HG03439 (cell line): ENCODE data around the gene CIAO2A.
"Not testable (repeated sequence)": the region's sequence is repeated elsewhere in the genome, so short reads cannot be mapped to it uniquely, and the experiment has no call there.

Experiments
- ATAC-seq: cut with Tn5 transposase; IDR thresholded peaks from one replicate; pipeline ENCODE4 v1.9.1; 2021; ENCODE audit warnings: mild to moderate bottlenecking, moderate library complexity; ENCODE audit not compliant: unreplicated experiment

The CIAO2A gene

DNA sequence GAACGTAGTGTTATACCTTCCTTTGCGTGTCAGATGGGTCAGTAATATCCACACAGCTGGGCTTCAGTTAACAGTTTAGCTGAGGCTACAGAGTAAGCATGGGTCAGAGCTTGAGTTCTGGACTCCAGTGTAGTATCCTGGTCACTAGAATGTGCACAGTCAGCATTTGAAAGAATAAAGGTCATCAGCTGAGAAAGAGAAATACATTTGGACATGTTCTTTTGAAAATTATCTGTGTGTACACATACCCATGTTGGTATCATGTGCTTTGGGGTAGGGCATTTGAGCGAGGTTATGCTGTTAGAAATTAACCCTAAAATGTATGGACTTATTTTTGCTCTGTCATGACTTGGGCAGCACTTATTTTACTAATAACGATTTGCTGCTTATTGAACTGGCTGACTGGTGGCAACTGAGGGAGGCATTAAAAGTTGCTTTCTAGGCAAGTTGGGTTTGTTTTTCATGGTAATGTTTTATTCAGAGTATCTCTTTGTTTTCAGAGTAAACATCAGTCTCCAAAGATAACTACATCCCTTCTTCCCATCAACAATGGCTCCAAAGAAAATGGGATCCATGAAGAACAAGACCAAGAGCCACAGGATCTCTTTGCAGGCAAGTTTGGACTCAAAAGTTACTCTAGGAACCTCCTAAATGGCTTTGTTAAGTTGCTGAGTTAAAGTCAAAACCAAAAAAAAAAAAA is 18.6 kb upstream of the CIAO2A start:
- no peak for ATAC-seq

GRCh38 chr15:64111679-64112050 is 18.0 kb upstream of the CIAO2A start:
- no peak for ATAC-seq

DNA sequence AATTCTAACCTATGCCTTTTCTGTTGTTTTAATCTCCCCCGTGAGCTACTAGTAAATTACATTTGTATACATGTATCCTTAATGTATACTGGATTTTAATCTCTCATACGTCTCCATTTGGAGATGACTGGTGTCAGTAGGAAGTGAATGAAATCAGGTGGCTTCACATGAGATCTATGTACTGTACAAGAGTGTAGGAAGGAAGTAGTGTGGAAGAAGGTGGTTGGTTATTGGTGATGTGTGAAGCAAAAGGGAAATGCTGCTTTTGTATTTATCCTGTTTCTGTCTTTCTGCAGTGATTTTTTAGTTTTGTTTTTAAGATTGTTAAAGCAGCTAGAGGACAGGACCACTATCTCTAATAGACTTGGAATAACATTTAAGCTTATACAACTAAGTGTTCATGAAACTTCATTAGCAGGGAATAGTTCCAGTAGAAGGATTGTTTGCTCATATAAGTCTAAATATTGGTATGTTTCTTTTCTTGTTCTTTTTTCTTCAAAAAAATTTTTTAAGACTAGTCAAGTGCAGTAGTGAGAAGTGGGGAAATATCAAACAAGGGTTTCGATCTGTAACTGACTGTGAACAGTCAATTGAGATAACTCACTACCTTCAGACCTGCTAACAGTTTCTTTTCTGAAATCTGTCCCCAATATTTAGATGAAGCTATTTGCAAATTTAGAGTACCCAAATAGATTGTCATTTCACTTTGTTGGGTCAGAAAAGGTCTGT is 17.5 kb upstream of the CIAO2A start:
- no peak for ATAC-seq

DNA sequence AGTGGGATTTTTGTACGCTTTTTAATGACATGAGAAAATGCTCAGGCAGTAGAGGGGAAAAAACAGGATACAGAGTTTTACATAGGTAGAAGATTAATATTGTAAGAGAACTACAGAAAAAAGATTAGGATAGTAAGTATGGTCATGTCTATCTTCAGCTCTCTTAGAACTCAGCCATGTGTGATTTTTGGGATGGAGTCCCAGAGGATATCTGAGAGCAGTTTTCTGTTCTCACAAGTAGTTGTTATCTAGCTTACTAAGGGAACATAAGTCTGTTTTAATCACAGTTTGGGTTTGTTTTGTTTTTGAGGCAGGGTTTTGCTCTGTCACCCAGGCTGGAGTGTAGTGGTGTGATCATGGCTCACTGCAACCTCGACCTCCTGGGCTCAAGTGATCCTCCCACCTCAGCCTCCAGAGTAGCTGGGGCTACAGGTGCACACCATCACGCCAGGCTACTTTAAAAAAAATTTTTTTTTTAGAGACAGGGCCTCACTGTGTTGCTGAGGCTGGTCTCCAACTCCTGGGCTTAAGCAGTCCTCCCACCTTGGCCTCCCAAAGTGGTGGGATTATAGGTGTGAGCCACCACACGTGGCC is 16.6 kb upstream of the CIAO2A start:
- ATAC-seq, result not testable (repeated sequence)

DNA sequence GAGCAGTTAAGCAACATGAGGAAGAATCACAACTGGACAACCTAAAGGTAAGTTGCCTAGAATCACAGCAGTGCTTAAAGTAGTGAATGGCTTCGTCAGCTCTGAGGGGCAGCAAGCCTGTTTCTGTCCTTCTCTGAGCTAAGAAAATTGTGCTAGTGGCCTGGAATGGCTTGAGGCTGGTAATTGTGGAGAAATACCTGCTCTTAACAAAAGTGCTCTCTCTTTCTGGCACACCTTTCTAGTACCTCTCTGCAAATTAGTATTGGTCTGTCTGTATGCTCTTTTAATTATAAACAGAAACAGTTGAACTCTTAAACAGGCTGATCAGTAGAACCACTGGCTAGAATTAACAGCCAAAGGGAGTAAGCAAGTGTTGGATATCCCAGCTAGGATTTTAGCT is 13.7 kb upstream of the CIAO2A start:
- ATAC-seq, result no peak

- ATAC-seq, result no peak
Measured at GRCh38 chr15:64105113-64105704, 11.6 kb upstream of the CIAO2A start.

DNA sequence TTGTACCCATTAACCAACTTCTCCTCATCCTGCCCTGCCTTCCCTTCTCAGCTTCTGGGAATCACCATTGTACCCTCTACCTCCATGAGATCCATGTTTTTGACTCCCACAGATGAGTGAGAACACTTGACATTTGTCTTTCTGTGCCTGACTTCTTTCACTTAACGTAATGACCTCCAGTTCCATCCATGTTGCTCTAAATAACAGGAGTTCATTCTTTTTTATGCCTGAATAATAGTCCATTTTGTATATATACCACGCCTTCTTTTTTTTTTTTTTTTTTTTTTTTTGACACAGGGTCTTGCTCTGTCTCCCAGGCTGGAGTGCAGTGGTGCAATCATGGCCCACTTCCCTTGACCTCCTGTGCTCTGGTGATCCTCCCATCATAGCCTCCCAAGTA is 8.9 kb upstream of the CIAO2A start:
- ATAC-seq, result no peak

- no peak for ATAC-seq
Measured at GRCh38 chr15:64100958-64101357, 7.3 kb upstream of the CIAO2A start.

GRCh38 chr15:64099379-64099778 is 5.7 kb upstream of the CIAO2A start:
- no peak for ATAC-seq

- ATAC-seq, result no peak
Measured at GRCh38 chr15:64096668-64097384, 3.2 kb upstream of the CIAO2A start.

DNA sequence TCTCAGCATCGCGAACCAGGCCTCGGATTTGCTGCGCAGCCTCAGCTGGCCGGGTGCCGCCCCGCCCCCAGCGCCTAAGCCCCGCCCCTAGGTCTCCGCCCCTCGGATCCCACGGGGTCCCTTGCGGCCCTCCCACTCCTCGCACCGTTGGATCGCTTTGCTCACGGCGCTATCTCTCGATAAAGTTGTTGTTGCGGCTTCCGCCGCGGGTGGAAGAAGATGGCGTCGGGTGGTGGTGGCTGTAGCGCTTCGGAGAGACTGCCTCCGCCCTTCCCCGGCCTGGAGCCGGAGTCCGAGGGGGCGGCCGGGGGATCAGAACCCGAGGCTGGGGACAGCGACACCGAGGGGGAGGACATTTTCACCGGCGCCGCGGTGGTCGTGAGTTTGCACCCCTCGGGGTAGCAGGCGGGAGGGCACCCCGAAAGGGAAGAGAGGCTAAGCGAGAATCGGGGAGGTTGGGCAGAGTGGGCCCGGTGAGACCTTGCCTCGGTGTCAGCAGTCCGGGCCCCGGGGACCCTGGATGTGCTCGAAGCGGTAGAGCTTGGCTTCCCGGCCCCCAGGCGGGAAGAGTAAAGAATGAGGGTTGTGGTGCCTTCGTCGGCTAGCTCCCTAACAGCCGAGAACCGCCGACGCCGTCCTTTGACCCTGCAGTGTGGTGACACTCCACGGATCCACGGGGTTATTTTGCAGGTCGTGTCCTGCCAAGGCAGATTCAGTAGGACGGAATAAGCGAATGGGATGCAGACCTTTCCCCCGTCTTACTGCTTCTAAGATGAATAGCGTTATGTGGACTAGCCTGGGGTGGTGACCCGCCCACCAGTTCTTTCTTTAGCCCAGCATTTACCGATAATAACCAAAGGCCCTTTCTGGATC is 2.4 kb upstream of the CIAO2A start, which contains the start of gene SNX1:
SNX1 (plus strand) TSS at position 188 of the 873 bp plus-strand sequence; CDS start at position 220, 32 bp downstream.
- ATAC-seq, result peak; percentile 48

- ATAC-seq, result no peak
Measured at GRCh38 chr15:64095431-64095794, 1.8 kb upstream of the CIAO2A start.

DNA sequence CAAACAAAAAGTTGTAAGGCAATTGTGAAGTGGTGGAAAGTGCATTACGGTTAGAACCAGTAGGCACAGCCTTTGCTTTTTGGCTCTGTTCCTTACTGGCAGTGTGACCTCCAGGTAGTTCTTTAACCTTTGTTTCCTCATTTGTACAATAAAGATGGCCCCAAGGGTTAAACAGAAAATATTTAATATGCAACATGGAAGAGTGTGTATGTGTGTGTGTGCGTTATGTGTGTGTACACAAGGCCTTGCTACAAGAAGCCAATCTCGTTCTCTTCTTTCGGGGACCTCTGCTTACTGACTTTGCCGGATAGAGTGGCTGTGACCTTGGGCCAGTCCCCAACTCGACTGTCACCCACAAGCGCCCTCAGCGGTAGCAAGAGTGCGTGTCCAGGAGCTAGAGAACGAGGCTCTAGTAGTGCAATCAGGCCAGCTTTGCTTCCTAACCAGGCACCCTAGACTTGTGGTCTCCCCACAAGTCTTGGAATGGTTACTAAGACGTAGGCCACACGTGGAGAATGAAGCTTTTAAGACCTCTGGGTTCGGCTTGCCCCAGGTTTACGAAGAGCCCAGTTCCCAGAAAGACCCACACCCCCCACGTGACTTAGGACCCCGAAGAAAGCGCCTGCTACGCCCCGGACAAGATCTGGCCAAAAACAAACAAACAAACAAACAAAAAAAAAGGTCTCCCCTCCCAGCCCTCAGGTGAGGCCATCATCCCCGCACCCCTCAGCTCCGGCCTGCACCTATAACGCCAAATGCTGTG is 593 bp downstream of the CIAO2A start:
- ATAC-seq, result peak; percentile 32

GRCh38 chr15:64092075-64092820 is 1.4 kb downstream of the CIAO2A start:
- ATAC-seq, result no peak

GRCh38 chr15:64090527-64090926 is 3.1 kb downstream of the CIAO2A start:
- ATAC-seq, result no peak

- ATAC-seq, result no peak
Measured at GRCh38 chr15:64089543-64090280, 3.9 kb downstream of the CIAO2A start.

DNA sequence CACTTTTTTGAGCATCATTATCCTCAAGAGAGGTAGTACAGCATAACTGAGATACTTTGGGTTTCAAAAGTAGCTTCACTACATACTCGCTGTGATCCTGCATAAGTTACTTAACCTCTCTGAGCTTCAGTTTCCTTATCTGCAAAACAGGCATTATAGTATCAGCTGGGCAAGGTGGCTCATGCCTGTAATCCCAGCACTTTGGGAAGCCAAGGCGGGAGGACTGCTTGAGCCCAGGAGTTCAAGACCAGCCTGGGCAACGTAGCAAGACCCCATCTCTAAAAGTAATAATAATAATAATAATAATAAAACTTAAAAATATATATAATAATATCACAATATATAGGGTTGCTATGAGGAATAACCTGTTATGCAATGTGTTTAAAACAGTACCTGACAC is 10.9 kb downstream of the CIAO2A start:
- no peak for ATAC-seq

DNA sequence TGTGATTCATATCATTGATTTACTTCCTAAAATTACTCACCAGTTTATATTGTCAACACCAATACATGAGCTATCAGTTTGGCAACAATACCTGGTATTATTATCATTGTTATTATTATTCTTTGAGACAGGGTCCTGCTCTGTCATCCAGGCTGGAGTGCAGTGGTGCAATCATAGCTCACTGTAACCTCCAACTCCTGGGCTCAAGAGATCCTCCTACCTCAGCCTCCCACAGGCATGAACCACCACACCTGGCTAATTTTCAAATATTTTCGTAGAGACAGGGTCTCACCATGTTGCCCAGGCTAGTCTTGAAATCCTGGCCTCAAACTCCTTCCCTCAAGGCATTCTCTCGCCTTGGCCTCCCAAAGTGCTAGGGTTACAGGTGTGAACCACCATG is 20.1 kb downstream of the CIAO2A start:
- not testable (repeated sequence) for ATAC-seq
